HCT116 (cell line): ENCODE data around the gene ENTREP1. TPM values are rescaled to one million over a fixed set of nuclear protein-coding genes. Genes with fewer than 3 reads are reported as not detected.

ENCODE experiments used
- ATAC-seq: fragments of 200-7000 bp; cut with Tn5 transposase; 2 replicates; pipeline ENCODE4 v1.9.1; 2020; ENCODE audit warnings: mild to moderate bottlenecking, moderate library complexity
- BruUV-seq: library from RNA; stranded (reverse); fragments of 400-500 nt; replicated peaks from 2 replicates; lab custom pipeline; 2021; lab: Mats Ljungman, UMichigan
- CTCF ChIA-PET: fragments of 300-600 bp; sonication (Branson Sonifier 250); formaldehyde crosslinking; loops from one replicate; lab custom pipeline; 2021; ENCODE audit warnings: antibody characterized with exemption; lab: Charles Lee
- POLR2A ChIA-PET: fragments of 300-600, 350-600 bp; sonication (Branson Sonifier 250); formaldehyde crosslinking; loops from one replicate; lab custom pipeline; 2021; ENCODE audit warnings: antibody characterized with exemption; lab: Charles Lee
- RAD21 ChIA-PET, 2 experiments: fragments of 300-600 bp; sonication (Branson Sonifier 250); formaldehyde crosslinking; loops; one replicate each; lab custom pipeline; 2023; ENCODE audit warnings: low total read pairs in 2 of 2; ENCODE audit not compliant: uncharacterized antibody in 2 of 2, unreplicated experiment in 2 of 2, low non-redundant PET in 1 of 2; lab: Charles Lee
- DNase-seq: peaks from one replicate; pipeline ENCODE4 v3.0.0-alpha.2; 2010; ENCODE audit warnings: low read depth, low spot score
- H2AFZ ChIP-seq: fragments of 200-600 bp; shearing (Covaris generic), sonication (generic); 2 replicates; pipeline ENCODE4 v1.6.1; 2017; ENCODE audit warnings: low read depth, mixed run types, mixed read lengths, antibody characterized with exemption, low read length; ENCODE audit not compliant: poor library complexity, severe bottlenecking
- H3K27ac ChIP-seq: 2 replicates; pipeline ENCODE4 v1.5.1; 2012; ENCODE audit warnings: low read depth, low read length
- H3K27me3 ChIP-seq: fragments of 200-600 bp; sonication (generic); 2 replicates; pipeline ENCODE4 v1.6.1; 2016; ENCODE audit warnings: mixed run types, low read length, mixed read lengths; ENCODE audit not compliant: insufficient read depth
- H3K36me3 ChIP-seq, 2 experiments: fragments of 200-500 bp in 1 of 2; fragments of 200-600 bp in 1 of 2; sonication (Bioruptor generic) in 1 of 2; sonication (generic) in 1 of 2; 2 replicates each; pipeline versions ENCODE4 v1.5.1 to v1.6.1; 2014 to 2016; ENCODE audit warnings: low read length in 2 of 2, inconsistent platforms in 1 of 2, mixed read lengths in 1 of 2, mixed run types in 1 of 2; ENCODE audit not compliant: insufficient read depth in 2 of 2, control insufficient read depth in 1 of 2
- H3K4me1 ChIP-seq, 2 experiments: fragments of 200-600 bp in 1 of 2; sonication (generic) in 1 of 2; 2 replicates each; pipeline versions ENCODE4 v1.5.1 to v1.6.1; 2012 to 2017; ENCODE audit warnings: low read length in 2 of 2, inconsistent platforms in 1 of 2, mild to moderate bottlenecking in 1 of 2, mixed read lengths in 1 of 2, mixed run types in 1 of 2, moderate library complexity in 1 of 2; ENCODE audit not compliant: insufficient read depth in 2 of 2, control insufficient read depth in 1 of 2
- H3K4me2 ChIP-seq: fragments of 200-600 bp; sonication (generic); 2 replicates; pipeline ENCODE4 v1.6.1; 2017; ENCODE audit warnings: mixed run types, low read length, mixed read lengths
- H3K4me3 ChIP-seq, 2 experiments: fragments of 200-600 bp in 1 of 2; sonication (generic) in 1 of 2; replicated peaks in 1 of 2; 2 replicates each; pipeline ENCODE4 v1.5.1; 2011 to 2016; ENCODE audit warnings: low read length in 2 of 2, control low read depth in 1 of 2, low read depth in 1 of 2, mild to moderate bottlenecking in 1 of 2, mixed read lengths in 1 of 2, mixed run types in 1 of 2
- H3K79me2 ChIP-seq: fragments of 200-600 bp; sonication (generic); 2 replicates; pipeline ENCODE4 v1.6.1; 2017; ENCODE audit warnings: mild to moderate bottlenecking, mixed run types, low read length, moderate library complexity, mixed read lengths; ENCODE audit not compliant: insufficient read depth
- H3K9ac ChIP-seq: fragments of 200-600 bp; sonication (generic); 2 replicates; pipeline ENCODE4 v1.6.1; 2016; ENCODE audit warnings: low read length, mixed read lengths
- H3K9me2 ChIP-seq: fragments of 200-600 bp; sonication (generic), shearing (Covaris generic); 2 replicates; pipeline ENCODE4 v1.6.1; 2017; ENCODE audit warnings: mixed run types, mild to moderate bottlenecking, moderate library complexity; ENCODE audit not compliant: insufficient read depth
- H3K9me3 ChIP-seq, 2 experiments: fragments of 200-500 bp in 1 of 2; fragments of 200-600 bp in 1 of 2; sonication (Bioruptor generic) in 1 of 2; sonication (generic) in 1 of 2; 2 replicates each; pipeline ENCODE4 v1.6.1; 2014 to 2017; ENCODE audit warnings: low read length in 2 of 2, mixed read lengths in 2 of 2, inconsistent platforms in 1 of 2, low read depth in 1 of 2, mild to moderate bottlenecking in 1 of 2, mixed run types in 1 of 2, moderate library complexity in 1 of 2; ENCODE audit not compliant: control insufficient read depth in 1 of 2, insufficient read depth in 1 of 2
- H4K20me1 ChIP-seq: fragments of 200-600 bp; sonication (generic), shearing (Covaris generic); 2 replicates; pipeline ENCODE4 v1.6.1; 2017; ENCODE audit warnings: mixed run types, mild to moderate bottlenecking, moderate library complexity; ENCODE audit not compliant: insufficient read depth
- CBX3 ChIP-seq: IDR thresholded peaks from 2 replicates; pipeline ENCODE4 v1.6.1; 2012; ENCODE audit warnings: low read depth
- FOSL1 ChIP-seq: IDR thresholded peaks from 2 replicates; pipeline ENCODE4 v1.6.1; 2012; ENCODE audit warnings: low read depth
- intact Hi-C: fragments of 100-400 bp; cut with micrococcal nuclease; formaldehyde crosslinking; loops from 2 replicates; pipeline ENCODE4 v1.10.0; 2022
- total RNA-seq: library from RNA; stranded (reverse); gene quantifications from one replicate; pipeline ENCODE4 v1.2.1, GENCODE V29; 2021; ENCODE audit not compliant: unreplicated experiment
- TF ChIP-seq, protein P1 (sequence below): IDR thresholded peaks from 2 replicates; pipeline ENCODE4 v1.6.1; 2012
- TF ChIP-seq, protein P2 (sequence below), 3 experiments: fragments of 200-600 bp in 1 of 3; sonication (generic) in 1 of 3; IDR thresholded peaks in 2 of 3; conservative IDR thresholded peaks in 1 of 3; 2 replicates each; pipeline ENCODE4 v1.5.1; 2012 to 2017; ENCODE audit warnings: low read depth in 2 of 3, low read length in 2 of 3, antibody characterized with exemption in 1 of 3, borderline replicate concordance in 1 of 3, control low read depth in 1 of 3, mild to moderate bottlenecking in 1 of 3, mixed read lengths in 1 of 3, mixed run types in 1 of 3, moderate library complexity in 1 of 3; ENCODE audit not compliant: insufficient read depth in 1 of 3

The ENTREP1 gene
- total RNA-seq, 1 experiment from 2014 or later = 1.1 TPM

DNA sequence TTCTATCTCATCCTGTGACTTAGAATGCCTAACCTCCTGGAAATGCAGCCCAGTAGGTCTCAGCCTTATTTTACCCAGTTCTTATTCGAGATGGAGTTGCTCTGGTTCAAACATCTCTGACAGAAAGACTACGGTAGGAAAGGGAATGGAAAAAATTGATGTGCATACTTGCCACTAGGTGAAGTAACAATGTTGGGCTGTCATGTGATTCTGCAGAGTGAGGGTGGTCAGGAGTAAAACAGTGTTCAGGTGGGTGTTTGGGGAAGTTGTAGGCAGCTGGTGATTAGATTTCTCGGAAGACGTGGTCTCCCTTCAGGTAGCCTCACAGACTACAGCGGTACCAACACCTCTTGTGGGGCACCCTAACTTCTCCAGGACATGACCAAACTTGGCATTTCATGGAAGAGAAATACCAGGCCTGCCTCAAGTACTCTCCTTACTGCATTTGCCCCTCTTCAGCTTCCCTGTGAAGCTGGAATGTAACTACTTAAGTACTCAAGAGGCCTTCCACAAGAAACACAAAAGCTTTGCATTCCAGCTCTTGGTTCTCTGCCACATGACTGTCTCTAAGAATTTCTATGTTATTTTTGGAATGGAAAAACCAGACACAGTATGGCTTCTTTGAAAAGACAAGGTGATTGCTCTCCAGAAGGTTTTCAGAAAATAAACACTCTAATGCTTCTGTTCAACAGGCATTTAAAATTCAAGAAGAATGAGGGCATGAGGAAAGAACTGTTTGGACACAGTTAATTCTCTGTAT is 17.4 kb upstream of the ENTREP1 start:
- H3K9me3 ChIP-seq = no peaks in the 10 kb centered on the region; a peak in 1 of 4 replicates
- no peaks in the 10 kb centered on the region for H4K20me1 ChIP-seq
- no peak for ATAC-seq
- no peaks in the 10 kb centered on the region for H3K4me1 ChIP-seq
- H3K4me3 ChIP-seq = no peak overlapping the region
- H3K4me2 ChIP-seq = no peak overlapping the region
- POLR2A ChIA-PET = no interaction called here
- no peak for DNase-seq
- CTCF ChIA-PET = no interaction called here
- no peak overlapping the region for H3K9ac ChIP-seq
- intact Hi-C loops = no loop called here
- H3K27me3 ChIP-seq = no peaks in the 10 kb centered on the region
- H3K9me2 ChIP-seq = no peaks in the 10 kb centered on the region
- RAD21 ChIA-PET = no interaction called here
- no peaks in the 10 kb centered on the region for H3K79me2 ChIP-seq
- no peak overlapping the region for H2AFZ ChIP-seq
- H3K27ac ChIP-seq = no peak overlapping the region
- no peaks in the 10 kb centered on the region for H3K36me3 ChIP-seq
- TF ChIP-seq, protein P1, sequence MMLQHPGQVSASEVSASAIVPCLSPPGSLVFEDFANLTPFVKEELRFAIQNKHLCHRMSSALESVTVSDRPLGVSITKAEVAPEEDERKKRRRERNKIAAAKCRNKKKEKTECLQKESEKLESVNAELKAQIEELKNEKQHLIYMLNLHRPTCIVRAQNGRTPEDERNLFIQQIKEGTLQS = no peak
- TF ChIP-seq CBX3 = no peak
- TF ChIP-seq, protein P2, sequence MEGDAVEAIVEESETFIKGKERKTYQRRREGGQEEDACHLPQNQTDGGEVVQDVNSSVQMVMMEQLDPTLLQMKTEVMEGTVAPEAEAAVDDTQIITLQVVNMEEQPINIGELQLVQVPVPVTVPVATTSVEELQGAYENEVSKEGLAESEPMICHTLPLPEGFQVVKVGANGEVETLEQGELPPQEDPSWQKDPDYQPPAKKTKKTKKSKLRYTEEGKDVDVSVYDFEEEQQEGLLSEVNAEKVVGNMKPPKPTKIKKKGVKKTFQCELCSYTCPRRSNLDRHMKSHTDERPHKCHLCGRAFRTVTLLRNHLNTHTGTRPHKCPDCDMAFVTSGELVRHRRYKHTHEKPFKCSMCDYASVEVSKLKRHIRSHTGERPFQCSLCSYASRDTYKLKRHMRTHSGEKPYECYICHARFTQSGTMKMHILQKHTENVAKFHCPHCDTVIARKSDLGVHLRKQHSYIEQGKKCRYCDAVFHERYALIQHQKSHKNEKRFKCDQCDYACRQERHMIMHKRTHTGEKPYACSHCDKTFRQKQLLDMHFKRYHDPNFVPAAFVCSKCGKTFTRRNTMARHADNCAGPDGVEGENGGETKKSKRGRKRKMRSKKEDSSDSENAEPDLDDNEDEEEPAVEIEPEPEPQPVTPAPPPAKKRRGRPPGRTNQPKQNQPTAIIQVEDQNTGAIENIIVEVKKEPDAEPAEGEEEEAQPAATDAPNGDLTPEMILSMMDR (IDR thresholded peaks at IDR 0.05 in 2 of 3, conservative IDR thresholded peaks at IDR 0.05 in 1 of 3; ENCODE audit: borderline replicate concordance in 1 of 3, insufficient read depth in 1 of 3, low read depth in 2 of 3, low read length in 2 of 3) = peak in 1 of 3 experiments; percentile 5; a peak in 1 of 6 replicates
- TF ChIP-seq FOSL1 = no peak
- TF ChIP-seq, all 23 proteins: peak for 1
- no TSS peak for BruUV-seq
